IMR-90 (cell line): ENCODE results near the gene PDE6B. TPM values are rescaled to one million over a fixed set of nuclear protein-coding genes. Genes with fewer than 3 reads are reported as not detected.
"Not testable (repeated sequence)": the region's sequence is repeated elsewhere in the genome, so short reads cannot be mapped to it uniquely, and the experiment has no call there.

Experiments used
- ATAC-seq: fragments of 200-7000 bp; cut with Tn5 transposase; 2 replicates; pipeline ENCODE4 v1.9.1; 2020; ENCODE audit warnings: low read depth, mild to moderate bottlenecking, moderate library complexity
- BruUV-seq: library from RNA; stranded (reverse); fragments of 400-500 nt; replicated peaks from 2 replicates; lab custom pipeline; 2021; lab: Mats Ljungman, UMichigan
- CTCF ChIA-PET: fragments of 300-600 bp; formaldehyde crosslinking; extraction: SDS; loops from one replicate; lab custom pipeline; 2021; ENCODE audit warnings: antibody characterized with exemption; lab: Yijun Ruan, JAX
- POLR2A ChIA-PET: fragments of 300-600 bp; sonication (Branson Sonifier 250); formaldehyde crosslinking; loops from one replicate; lab custom pipeline; 2022; ENCODE audit warnings: antibody characterized with exemption; ENCODE audit not compliant: unreplicated experiment; lab: Charles Lee
- DNase-seq: peaks from one replicate; pipeline ENCODE4 v3.0.0; 2013
- H2AFZ ChIP-seq: replicated peaks from 2 replicates; pipeline ENCODE3; 2013; ENCODE audit warnings: low read length, mild to moderate bottlenecking; ENCODE audit not compliant: poor library complexity
- H2AK5ac ChIP-seq: 2 replicates; pipeline ENCODE4 v1.6.1; 2013; ENCODE audit warnings: low read depth, low read length, inconsistent platforms
- H2AK9ac ChIP-seq: replicated peaks from 2 replicates; pipeline ENCODE3; 2013; ENCODE audit warnings: mild to moderate bottlenecking, low read depth, low read length, moderate library complexity; ENCODE audit not compliant: poor library complexity
- H2BK120ac ChIP-seq: 2 replicates; pipeline ENCODE4 v1.6.1; 2013; ENCODE audit warnings: low read depth, low read length, inconsistent platforms
- H2BK15ac ChIP-seq: 3 replicates; pipeline ENCODE4 v1.6.1; 2013; ENCODE audit warnings: low read depth, low read length, inconsistent platforms
- H2BK20ac ChIP-seq: 2 replicates; pipeline ENCODE4 v1.6.1; 2013; ENCODE audit warnings: low read depth, mild to moderate bottlenecking, inconsistent platforms, low read length, moderate library complexity
- H2BK5ac ChIP-seq: 2 replicates; pipeline ENCODE4 v1.6.1; 2013; ENCODE audit warnings: mild to moderate bottlenecking, low read depth, low read length, inconsistent platforms; ENCODE audit not compliant: poor library complexity, severe bottlenecking
- H3K14ac ChIP-seq: replicated peaks from 2 replicates; pipeline ENCODE4 v1.6.1; 2013; ENCODE audit warnings: low read depth, low read length, inconsistent platforms
- H3K18ac ChIP-seq: 2 replicates; pipeline ENCODE4 v1.6.1; 2013; ENCODE audit warnings: low read depth, low read length, control low read depth
- H3K23ac ChIP-seq: 2 replicates; pipeline ENCODE4 v1.6.1; 2013; ENCODE audit warnings: low read depth, low read length, inconsistent platforms
- H3K27ac ChIP-seq: 2 replicates; pipeline ENCODE4 v1.5.1; 2013; ENCODE audit warnings: mild to moderate bottlenecking, control low read depth, low read length; ENCODE audit not compliant: insufficient read depth
- H3K27me3 ChIP-seq: 2 replicates; pipeline ENCODE4 v1.6.1; 2013; ENCODE audit warnings: low read length; ENCODE audit not compliant: control insufficient read depth, insufficient read depth
- H3K36me3 ChIP-seq: 2 replicates; pipeline ENCODE4 v1.6.1; 2013; ENCODE audit warnings: low read length, mixed read lengths; ENCODE audit not compliant: control insufficient read depth, insufficient read depth
- H3K4ac ChIP-seq: 2 replicates; pipeline ENCODE4 v1.6.1; 2013; ENCODE audit warnings: low read depth, low read length, inconsistent platforms
- H3K4me1 ChIP-seq: 2 replicates; pipeline ENCODE4 v1.6.1; 2013; ENCODE audit warnings: low read length, mixed read lengths; ENCODE audit not compliant: control insufficient read depth, insufficient read depth
- H3K4me2 ChIP-seq: 2 replicates; pipeline ENCODE4 v1.6.1; 2013; ENCODE audit warnings: low read depth, mild to moderate bottlenecking, control low read depth, low read length, moderate library complexity
- H3K4me3 ChIP-seq: 2 replicates; pipeline ENCODE4 v1.5.1; 2013; ENCODE audit warnings: low read depth, mild to moderate bottlenecking, control low read depth, low read length, moderate library complexity; ENCODE audit not compliant: insufficient read depth
- H3K56ac ChIP-seq: 2 replicates; pipeline ENCODE4 v1.6.1; 2013; ENCODE audit warnings: low read length, inconsistent platforms; ENCODE audit not compliant: insufficient read depth; ENCODE audit errors: extremely low read depth
- H3K79me1 ChIP-seq, 2 experiments: 2 replicates each; pipeline ENCODE4 v1.6.1; 2013; ENCODE audit warnings: low read length in 2 of 2, inconsistent platforms in 1 of 2, low read depth in 1 of 2
- H3K9ac ChIP-seq: 2 replicates; pipeline ENCODE4 v1.6.1; 2013; ENCODE audit warnings: low read depth, low read length, control low read depth
- H3K9me1 ChIP-seq: 2 replicates; pipeline ENCODE4 v1.6.1; 2013; ENCODE audit warnings: low read length, inconsistent platforms; ENCODE audit not compliant: insufficient read depth
- H3K9me3 ChIP-seq: 2 replicates; pipeline ENCODE4 v1.6.1; 2013; ENCODE audit warnings: low read length; ENCODE audit not compliant: control insufficient read depth, insufficient read depth
- H4K20me1 ChIP-seq: 2 replicates; pipeline ENCODE4 v1.6.1; 2013; ENCODE audit warnings: low read length, inconsistent platforms; ENCODE audit not compliant: insufficient read depth
- H4K5ac ChIP-seq: 2 replicates; pipeline ENCODE4 v1.6.1; 2013; ENCODE audit warnings: mild to moderate bottlenecking, low read depth, low read length, control low read depth
- H4K8ac ChIP-seq, 2 experiments: 2 replicates each; pipeline ENCODE4 v1.6.1; 2013; ENCODE audit warnings: low read depth in 2 of 2, low read length in 2 of 2, control low read depth in 1 of 2, inconsistent platforms in 1 of 2
- H4K91ac ChIP-seq: 2 replicates; pipeline ENCODE4 v1.6.1; 2013; ENCODE audit warnings: low read depth, low read length, inconsistent platforms; ENCODE audit not compliant: insufficient read depth
- WGBS, 2 experiments: methylation state at CpG; one replicate each; pipeline versions ENCODE4 v1.1.5 to v1.1.7; 2013; ENCODE audit warnings: missing lambda C conversion rate in 2 of 2; ENCODE audit not compliant: insufficient read length in 1 of 2; ENCODE audit errors: extremely low coverage in 2 of 2; 5-methylcytosine and 5-hydroxymethylcytosine counted together
- dilution Hi-C: fragments of 300-500 bp; cut with HindIII; formaldehyde crosslinking; loops from one replicate; pipeline ENCODE4 v1.14.3; 2018; ENCODE audit warnings: low sequenced_read_pairs; ENCODE audit not compliant: unreplicated experiment
- in situ Hi-C: fragments of 300-500 bp; cut with MboI; formaldehyde crosslinking; loops from 3 replicates; pipeline ENCODE4 v1.14.3; 2019; ENCODE audit warnings: low sequenced_read_pairs, inconsistent platforms, mixed read lengths
- intact Hi-C: fragments of 100-400 bp; cut with micrococcal nuclease; formaldehyde crosslinking; loops from 2 replicates; pipeline ENCODE4 v1.10.0; 2022
- polyA plus RNA-seq, 3 experiments: library from polyadenylated mRNA; depleted of rRNA; stranded (reverse); fragments of >200 nt; gene quantifications; 2 replicates each; pipeline ENCODE4 v1.2.3, GENCODE V29; 2012; ENCODE audit warnings: low replicate concordance in 1 of 3
- total RNA-seq: library from RNA; depleted of rRNA; stranded (reverse); fragments of >200 nt; gene quantifications from 2 replicates; pipeline ENCODE4 v1.2.3, GENCODE V29; 2012

PDE6B gene
- total and polyA plus RNA-seq, 2 of the 4 experiments (the other 2 are of a cell fraction): under 0.01 TPM; not detected in 1

- H2AK5ac ChIP-seq, H2BK20ac ChIP-seq, H3K27me3 ChIP-seq, intact Hi-C loops, H2AFZ ChIP-seq, ATAC-seq, H4K8ac ChIP-seq, H3K4me2 ChIP-seq, H3K36me3 ChIP-seq, H3K4me3 ChIP-seq, H3K4me1 ChIP-seq, H2BK5ac ChIP-seq, H3K14ac ChIP-seq, H3K9ac ChIP-seq, H2BK120ac ChIP-seq, CTCF ChIA-PET, H3K23ac ChIP-seq, H2AK9ac ChIP-seq, dilution Hi-C loops, H4K20me1 ChIP-seq, H3K4ac ChIP-seq, H3K18ac ChIP-seq, H4K5ac ChIP-seq, DNase-seq, H4K91ac ChIP-seq, POLR2A ChIA-PET, H2BK15ac ChIP-seq, in situ Hi-C loops, H3K79me1 ChIP-seq, BruUV-seq, H3K9me1 ChIP-seq, H3K56ac ChIP-seq, H3K27ac ChIP-seq: not testable (repeated sequence)
- H3K9me3 ChIP-seq: peaks cover 21% of the 10 kb centered on the region
- 82% methylated on average over 11 of the region's 46 CpGs; no CpG with 5 or more reads in 1 of the 2 experiments for WGBS, 2 experiments
These were observed 9.9 kb downstream of the PDE6B start for GRCh38 chr4:635066-635835.
